Hematopoietic multipotent progenitor cell treated with erythropoietin and hydrocortisone succinate and interleukin-3 and kit ligand, for 17 days (in vitro differentiated cells): ENCODE data around the gene CFAP91.
A peak's percentile ranks its signal among the peaks of the same experiment; 100 is the strongest.

Experiments
- DNase-seq: peaks from one replicate; pipeline ENCODE4 v3.0.0-alpha.2; 2015; ENCODE audit warnings: low spot score

Gene CFAP91

DNA sequence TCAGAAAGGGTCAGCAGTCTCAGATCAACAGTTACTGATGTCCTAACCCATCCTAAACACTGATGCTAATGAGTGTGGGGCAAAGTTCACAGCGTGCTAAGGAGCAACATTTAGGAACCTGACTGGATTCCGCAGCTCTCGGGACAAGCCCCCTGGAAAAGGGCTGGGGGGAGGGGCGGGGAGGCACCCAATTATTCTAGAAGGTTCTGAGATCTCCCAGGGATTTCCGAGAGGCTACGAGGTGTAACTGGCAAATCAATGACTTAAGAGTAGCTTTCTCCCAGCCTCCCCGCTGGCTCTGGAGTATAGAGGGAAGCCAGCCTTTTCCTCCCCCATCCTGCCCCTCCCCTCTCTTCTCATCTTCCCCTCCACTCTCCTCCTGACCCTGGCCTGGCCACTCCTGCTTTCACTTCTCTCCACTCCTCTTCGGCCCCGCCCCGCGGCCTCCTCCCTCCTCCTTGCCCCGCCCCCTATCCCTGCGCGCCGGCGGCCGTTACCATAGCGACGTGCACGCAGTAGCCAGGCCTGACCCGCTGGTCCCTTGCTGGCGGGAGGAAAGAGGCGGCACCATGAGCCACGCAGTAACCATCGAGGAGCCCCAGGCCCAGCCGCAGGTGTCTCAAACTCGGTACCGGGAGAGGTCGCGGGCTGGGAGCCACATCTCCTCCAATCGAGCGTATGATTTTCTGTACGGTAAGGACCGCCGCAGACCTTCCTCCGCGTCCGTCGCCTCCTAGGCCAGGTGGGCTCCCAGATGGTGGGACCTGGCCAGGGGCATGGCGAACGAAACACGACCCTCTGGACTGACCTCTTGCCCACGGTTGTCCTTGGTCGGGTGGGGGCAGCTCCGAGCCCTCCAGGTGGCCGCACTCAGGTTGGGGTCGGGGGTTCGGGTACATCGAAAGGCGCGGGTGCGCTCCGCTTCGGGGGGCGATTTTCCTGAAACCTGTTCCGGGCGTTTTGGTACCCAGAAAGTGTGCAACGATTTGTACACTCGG is at the start of gene CFAP91:
Gene CFAP91, plus strand, starts transcription at position 493 of the 998 bp plus-strand sequence. Its CDS starts 77 bp downstream, at position 570.
- DNase-seq: peak; percentile 66

- DNase-seq: no peak
These were observed 48.9 kb upstream of the CFAP91 start for GRCh38 chr3:119653876-119654275.

GRCh38 chr3:119657887-119658702 is 44.7 kb upstream of the CFAP91 start:
- no peak for DNase-seq

- no peak for DNase-seq
These were observed 43.8 kb upstream of the CFAP91 start for GRCh38 chr3:119658994-119659393.

DNA sequence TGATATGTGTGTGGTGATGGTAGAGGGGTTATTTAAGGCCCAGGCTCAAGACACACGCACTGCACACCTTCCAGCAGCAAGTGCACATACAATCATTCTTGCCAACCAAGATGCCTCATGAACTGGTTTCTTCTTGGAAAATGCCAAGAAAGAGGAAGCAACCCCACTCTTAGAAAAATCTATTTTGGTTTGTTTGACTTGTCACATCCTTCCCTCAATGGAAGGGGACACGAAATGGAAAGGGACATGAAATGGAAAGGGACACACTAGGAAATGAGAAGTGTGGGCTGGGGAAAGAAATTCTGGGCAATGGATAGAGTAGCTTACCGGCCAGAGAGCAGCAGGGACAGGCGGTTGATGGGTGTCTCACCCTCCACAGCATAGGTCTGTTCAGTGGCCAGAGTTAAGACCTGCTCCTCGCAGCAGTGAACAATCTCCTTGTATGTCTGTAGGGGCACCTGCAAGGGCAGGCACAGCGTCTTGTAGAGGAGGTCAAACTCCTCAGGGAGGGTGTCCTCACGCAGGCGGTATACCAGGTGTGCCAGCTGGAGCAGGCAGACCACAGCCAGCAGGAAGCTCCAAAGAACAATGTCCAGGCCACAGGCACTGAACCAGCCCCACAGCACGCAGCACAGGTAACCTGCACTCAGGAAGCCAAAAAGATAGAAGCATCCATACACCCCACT is 43.1 kb upstream of the CFAP91 start:
- no peak for DNase-seq

DNA sequence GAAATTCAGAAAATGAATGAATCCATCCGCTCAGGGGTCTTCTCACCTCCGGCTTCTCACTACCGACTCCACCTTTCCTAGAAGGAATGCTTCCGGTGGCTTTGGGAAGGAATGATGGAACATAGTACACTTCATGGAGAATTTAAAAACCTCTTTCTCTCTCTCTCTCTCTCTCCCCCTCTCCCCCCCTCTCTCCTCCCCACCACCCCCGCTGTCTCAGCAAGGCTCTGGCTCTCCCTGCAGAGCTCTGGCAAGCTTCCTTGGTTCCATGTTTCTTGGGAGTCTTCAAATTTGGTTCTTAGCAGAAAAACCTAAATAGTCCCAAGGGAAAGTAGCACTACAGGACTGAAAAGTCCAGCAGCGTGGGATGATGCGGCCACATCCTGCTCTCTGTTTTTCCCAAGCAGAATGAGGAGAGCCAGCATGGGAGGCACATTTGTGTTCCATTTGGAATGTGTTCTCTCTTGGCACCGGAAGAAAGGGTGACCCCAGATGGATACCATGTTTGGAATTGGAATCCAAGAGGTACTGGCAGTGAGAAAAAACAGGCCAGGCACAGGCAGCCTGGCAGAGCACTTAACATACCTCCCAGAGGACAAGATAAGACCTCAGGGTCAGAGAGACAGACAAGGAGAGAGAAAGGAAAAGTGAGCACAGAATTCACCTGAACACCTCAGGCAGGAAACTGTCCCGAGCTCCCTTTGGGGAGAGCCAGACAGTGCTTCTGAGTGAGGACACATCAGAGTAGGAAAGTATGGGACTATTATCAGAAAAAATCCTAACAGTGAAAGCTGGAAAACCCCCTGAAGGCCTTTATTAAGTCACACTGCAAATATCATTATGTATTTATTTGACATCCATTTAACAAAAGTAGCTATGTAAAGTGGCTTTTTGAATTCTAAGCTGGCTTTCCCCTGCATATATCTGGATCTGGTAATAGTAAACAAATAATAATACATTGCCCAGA is 42.1 kb upstream of the CFAP91 start, which contains the start of gene POPDC2:
Gene POPDC2, minus strand, starts transcription at position 116 of the 967 bp plus-strand sequence. CDS start 166 bp downstream, outside the sequence.
- no peak for DNase-seq

DNA sequence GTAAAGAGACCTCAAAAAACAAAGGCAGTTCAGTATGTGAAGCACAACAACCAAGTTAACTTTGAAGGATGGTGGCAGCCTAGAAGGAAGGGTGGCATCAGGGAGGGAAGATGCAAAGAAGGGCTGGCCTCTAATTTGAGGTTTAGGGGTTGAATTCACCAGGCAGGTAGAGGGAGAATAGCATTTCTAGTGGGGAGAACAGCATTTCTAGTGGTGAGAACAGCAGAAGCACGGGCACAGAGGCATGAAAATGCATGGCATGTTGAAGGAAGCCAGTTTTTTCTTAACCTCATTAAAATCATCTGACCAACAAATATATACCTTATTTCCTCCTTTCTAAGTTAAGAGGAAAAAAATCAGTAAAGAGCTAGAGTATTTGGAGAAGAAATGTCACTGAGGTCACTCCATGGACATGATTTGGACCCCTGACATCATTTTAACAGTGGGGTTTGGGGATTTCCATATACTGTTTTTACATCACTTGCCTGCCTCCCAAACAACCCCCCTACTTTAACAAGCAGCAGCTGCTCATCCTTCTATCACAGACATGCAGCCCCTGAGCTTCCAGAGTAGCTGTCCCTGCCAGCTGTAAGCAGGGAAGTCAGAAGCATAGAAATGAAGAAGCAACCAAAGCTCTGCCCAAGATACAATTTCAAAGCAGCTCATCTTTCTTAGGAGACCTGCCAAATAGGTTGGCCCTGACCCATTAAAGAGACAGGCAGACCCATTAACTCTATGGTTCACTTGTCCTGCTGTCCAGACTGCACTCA is 40.0 kb upstream of the CFAP91 start:
- no peak for DNase-seq

- no peak for DNase-seq
These were observed 38.9 kb upstream of the CFAP91 start for GRCh38 chr3:119663885-119664284.

DNA sequence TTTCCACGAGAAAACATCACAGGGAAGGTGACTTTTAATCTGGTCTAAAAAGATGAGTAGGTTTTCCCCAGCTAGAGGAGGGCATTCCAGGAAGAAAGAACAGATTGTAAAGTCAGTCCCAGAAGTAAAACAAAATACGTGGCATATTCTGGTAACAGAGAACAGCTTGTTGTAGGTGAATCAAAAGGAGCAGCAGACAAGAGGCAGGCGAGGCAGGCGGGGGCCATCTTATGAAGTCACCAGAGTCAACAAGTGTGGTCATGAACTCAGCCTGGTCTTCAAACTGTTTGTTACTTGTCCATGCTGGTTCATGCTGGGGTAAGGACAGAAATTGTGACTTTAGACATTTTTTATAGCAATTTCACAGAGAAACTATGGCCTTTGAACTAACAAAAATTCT is 38.5 kb upstream of the CFAP91 start:
- no peak for DNase-seq

DNA sequence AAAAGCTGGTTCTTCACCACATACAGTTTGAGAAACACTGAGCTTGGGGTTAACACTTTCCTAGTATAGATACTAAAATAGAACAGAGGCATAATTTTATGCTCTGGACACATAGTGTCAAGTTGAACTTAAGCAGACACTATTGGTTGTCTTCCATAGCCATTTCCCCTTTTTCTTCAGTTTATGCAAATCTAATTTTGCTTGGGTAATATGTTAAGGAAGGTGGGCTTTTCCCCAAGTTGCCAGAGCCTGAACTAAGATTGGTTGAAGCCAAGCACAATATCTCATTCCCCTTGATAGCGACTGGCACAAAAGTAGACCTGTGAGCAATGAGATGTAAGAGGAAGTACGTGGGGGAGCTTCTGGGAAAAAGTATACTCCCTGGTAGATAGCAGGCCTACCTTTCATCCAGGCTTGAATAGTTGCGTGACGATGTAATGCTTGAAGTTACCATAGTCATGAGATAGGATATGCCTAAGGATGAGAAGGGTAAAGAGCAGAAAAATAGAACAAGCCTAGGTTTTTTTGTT is 37.9 kb upstream of the CFAP91 start:
- DNase-seq: no peak

DNA sequence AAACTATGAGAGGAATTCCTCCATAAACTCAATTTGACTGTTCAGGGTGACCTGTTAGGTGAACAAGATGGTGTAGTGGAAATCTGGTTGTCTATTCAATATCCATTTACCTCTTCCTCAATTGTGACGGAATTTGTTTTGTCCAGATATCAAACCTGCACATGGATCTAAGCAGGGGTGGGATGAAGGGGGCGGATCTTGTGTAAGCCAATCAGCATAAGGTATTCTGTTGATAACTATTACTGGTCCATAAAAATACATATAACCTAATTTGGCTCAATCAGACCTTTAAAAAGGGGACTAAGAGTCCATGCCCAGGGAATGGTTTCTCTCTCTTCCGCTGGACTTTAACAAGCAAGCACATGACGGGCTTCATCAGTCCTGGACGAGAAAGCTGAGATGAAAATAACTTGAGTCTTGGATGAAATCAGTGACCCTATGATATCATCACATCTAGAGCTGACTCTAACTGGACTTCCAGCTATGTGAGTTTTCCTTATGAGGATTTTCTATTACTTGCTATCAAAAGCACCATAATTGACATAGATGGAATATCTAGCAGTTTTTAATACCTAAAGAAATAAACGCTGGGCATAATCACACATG is 36.8 kb upstream of the CFAP91 start:
- no peak for DNase-seq

DNA sequence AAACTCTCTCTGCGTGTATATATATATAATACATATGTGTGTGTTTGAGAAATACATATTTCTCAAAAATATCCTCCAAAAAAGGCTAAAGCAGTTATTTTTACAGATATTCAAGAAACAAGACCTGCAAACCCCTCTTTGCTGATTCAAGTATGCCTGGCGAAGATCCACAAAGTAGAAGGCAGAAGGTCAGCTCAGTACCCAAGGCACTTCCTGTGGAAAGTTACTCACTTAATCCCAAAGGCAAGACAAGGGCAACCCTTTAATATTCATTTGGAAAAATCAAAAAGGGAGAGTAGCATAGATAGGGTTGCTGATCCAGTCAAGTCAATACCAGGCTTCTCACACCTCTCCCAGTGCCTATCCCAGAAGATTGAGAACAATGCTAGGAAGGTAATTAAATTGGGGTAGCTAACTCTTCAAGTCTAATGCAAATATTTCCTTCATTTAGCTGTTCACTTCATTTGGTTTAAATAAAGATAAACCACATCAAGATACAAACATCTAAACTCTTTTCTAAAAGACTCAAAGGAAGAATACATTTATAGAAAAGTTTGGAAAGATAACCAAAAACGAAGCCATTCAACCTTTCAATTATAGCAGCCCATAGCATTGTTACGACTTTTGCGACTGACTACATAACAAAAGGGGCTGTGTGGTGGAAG is 32.8 kb upstream of the CFAP91 start:
- DNase-seq: no peak

DNA sequence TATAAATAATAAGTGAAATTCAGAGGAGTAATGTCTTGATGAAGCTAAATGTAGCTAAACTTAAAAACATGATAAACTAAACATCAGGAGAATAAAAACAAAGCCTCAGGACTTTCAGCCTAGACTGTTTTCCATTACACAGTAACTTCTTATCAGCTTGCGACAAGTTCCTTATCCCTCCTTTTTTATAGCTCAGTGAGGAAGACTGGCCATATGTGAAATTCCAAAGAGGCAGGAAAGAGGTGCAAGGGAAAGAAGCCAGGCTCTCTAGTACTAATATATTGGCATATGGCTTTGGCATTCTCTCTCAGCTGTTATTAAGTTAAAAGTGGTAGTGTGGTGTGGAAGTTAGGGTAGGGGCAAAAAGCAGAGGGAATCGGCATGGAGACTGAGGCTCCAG is 30.0 kb upstream of the CFAP91 start:
- no peak for DNase-seq

DNA sequence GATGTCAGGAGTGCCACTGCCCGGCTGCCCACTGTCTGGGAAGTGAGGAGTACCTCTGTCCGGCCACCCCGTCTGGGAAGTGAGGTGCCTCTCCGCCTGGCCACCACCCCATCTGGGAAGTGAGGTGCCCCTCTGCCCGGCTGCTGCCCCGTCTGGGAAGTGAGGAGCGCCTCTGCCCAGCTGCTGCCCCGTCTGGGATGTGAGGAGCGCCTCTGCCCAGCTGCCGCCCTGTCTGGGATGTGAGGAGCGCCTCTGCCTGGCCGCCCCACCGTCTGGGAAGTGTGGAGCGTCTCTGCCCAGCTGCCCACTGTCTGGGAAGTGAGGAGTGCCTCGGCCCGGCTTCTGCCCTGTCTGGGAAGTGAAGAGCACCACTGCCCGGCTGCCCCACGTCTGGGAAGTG is 28.9 kb upstream of the CFAP91 start:
- no peak for DNase-seq

DNA sequence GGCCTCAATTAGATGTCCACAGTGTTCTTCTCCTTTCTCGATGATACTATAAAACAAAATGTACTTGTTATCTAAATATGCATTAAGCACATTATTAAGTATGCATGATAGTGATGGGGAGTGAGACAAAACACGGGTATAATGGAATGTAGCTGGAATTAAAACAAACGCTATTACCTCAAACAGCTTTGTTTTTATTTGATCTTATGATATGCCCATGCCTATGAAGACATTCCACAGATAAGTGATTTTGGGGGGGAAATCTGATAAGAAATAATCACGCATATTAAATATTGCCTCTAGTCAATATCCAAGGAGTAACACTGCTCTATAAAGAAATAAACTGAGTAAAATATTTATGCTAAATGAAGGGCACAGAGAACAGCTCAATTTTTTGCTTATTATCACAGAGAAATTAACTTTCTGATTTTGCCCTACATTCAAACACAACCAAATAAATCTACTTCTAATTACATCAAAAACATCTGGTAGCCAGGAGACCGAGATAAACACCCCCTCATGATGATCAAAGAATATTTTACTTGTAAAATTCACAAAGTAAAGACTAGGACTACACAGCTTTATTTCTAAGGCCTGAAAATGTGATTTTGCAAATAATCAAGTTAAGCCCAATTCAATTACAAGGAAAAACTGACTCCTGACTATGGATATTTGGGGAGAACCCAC is 27.5 kb upstream of the CFAP91 start:
- no peak for DNase-seq

- no peak for DNase-seq
These were observed 26.8 kb upstream of the CFAP91 start for GRCh38 chr3:119676020-119676419.

GRCh38 chr3:119676771-119677640 is 25.8 kb upstream of the CFAP91 start, which contains the start of gene COX17:
COX17 (minus strand) TSS chr3:119677406; CDS start chr3:119677310, 96 bp downstream.
- DNase-seq: peak; percentile 95
